Effector CD4-positive, alpha-beta T cell (primary cell): ENCODE data around the gene LRRC2.
A peak's percentile ranks its signal among the peaks of the same experiment; 100 is the strongest.
"Not testable (repeated sequence)": the region's sequence is repeated elsewhere in the genome, so short reads cannot be mapped to it uniquely, and the experiment has no call there.

Experiments
- DNase-seq: peaks from one replicate; pipeline ENCODE4 v3.0.0-alpha.2; 2020

LRRC2 gene

DNA sequence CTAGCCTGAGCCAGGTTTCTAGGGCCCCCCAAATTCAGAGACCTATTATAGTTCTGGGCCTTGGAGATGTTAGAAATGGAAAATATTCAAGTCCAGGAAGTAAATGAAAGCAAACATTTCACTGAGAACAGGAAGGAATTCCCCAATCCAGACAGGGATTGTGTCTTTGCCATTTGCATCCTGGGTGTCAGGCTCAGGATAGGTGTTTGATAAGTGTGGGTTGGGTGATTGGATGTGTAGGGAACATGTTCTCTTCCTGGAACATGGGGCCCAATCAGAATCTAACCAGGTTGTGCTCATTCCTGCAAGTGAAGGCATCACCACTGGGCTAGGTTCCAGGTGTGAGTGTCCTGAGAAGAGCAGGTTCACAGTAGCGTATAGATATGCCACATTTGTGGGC, 14.6 kb upstream of the LRRC2 start:
- DNase-seq: no peak

DNA sequence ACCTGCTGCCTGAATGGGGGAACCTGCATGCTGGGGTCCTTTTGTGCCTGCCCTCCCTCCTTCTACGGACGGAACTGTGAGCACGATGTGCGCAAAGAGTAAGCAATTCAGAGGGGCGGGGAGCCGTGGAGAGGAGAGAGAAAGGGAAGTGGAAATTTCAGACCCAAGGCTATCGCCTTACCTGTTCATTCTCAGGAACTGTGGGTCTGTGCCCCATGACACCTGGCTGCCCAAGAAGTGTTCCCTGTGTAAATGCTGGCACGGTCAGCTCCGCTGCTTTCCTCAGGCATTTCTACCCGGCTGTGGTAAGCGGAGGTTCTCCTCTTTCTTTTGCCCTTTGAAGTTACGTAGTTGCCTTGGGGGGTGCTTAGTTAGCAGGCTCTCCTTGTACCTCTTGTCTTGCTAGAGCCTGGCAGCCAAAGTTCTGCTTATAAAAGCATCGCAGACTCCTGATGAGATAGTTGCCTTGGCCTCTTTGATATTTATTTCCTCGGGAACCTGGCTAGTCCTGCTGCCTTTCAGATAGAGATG, 13.7 kb upstream of the LRRC2 start:
- DNase-seq: no peak

DNA sequence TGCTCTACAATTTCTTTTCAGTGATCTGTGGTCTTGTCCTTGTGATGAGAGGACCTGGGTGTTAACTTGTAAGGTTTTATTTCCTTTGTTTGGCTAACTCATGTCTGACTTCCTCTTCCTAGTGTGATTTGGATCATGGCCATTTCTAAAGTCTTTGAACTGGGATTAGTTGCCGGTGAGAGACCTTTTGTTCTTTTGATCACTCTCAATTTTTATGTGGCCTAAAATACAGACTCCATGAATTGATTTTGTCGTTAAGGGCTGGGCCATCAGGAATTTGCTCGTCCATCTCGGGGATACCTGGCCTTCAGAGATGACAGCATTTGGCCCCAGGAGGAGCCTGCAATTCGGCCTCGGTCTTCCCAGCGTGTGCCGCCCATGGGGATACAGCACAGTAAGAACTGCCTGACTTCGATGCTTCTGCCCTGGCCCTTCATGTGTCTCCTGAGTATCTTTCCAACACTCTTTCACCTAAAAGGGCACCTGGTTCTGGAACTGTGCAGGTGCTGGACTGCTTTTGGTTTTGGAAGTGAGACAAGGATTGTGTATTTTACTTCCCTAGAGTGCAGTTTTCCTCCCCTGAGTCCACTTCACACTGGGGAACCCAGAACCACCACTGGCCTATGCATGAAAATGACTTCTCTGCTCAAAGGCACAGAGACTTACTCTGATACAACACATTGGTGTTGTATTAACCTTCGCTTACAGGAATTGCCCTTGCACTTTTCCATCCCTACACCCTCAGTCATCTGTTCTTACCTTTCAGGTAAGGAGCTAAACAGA, 13.1 kb upstream of the LRRC2 start:
- no peak for DNase-seq

DNA sequence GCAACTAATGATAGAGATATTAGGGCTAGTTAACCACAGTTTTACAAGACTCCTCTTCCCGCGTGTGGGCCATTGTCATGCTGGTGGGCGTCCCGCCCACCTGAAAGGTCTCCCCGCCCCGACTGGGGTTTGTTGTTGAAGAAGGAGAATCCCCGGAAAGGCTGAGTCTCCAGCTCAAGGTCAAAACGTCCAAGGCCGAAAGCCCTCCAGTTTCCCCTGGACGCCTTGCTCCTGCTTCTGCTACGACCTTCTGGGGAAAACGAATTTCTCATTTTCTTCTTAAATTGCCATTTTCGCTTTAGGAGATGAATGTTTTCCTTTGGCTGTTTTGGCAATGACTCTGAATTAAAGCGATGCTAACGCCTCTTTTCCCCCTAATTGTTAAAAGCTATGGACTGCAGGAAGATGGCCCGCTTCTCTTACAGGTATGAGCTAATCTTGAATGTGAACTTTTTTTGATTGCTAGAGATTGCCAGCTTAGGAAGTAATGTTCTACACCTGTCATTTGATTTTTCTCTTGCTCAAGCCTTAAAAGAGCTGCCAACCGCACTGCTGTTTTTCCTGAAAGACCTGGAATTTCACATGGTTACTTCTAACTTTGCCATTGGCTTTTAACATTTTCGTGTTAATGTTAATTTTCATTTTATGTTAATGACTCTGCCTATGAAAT, 11.6 kb upstream of the LRRC2 start:
- DNase-seq: not testable (repeated sequence)

DNA sequence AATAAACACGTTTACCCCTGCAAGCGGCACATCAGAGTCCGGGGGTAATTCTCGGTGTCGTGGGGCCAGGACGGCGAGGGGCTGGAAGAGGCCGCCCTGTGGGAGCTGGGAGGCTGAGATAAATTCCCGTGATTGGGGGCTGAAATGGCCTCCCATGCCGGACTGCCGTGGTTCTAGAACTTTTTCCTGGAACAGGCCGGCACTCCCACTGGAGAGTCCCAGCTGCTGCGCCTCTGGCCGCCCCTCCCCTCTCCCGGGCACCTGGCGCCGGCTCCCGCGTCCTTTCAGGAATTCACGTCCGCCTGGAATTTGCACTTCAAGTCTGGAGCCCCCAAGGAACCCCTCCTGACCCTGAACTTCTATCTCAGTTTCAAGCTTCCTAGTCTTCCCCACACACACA, 10.8 kb upstream of the LRRC2 start:
- no peak for DNase-seq

DNA sequence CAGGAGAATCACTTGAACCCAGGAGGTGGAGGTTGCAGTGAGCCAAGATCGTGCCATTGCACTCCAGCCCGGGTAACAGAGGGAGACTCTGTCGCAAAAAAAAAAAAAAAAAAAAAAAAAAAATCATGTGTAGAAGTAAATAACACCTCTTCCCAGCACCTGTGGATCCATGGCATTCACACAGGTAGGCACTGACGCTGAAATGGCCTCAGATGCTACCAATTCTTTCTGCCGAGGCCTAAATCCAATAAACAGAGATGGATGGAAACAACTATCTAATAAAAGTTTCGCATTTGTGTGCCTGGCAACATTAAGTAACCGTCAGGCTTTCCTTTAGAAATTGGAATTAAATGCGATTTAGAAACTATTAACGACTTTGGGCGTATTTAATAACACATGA, 10.3 kb upstream of the LRRC2 start:
- DNase-seq: no peak

DNA sequence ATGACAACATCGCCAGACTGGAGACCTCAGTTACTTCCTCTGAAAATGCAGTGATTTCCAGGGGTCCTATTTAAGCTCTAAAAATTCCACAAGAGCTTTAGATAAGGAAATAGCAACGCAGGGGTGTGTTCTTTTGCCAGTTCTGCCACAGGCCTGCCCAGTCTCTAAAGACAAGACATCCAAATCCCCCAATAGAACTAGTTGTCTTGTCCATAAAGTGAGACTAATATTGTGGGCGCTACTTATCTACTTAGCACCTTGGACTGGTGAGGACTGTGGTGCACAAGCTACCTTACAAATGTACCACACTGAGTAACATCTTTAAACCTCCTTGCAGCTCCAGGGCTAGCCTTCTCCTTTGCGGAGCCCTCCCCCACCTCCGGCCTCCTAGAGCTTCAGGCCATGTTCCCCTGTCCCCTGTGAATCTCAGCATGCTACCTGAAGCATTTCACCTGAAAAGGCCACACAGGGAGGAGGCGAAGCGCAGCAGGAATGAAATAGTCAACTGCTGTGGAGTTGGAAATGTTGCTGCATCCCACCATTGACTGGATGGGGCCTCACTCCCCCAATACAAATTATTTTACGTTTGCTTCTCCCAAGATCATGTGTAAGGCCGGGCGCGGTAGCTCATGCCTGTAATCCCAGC, 9.6 kb upstream of the LRRC2 start:
- DNase-seq: no peak

DNA sequence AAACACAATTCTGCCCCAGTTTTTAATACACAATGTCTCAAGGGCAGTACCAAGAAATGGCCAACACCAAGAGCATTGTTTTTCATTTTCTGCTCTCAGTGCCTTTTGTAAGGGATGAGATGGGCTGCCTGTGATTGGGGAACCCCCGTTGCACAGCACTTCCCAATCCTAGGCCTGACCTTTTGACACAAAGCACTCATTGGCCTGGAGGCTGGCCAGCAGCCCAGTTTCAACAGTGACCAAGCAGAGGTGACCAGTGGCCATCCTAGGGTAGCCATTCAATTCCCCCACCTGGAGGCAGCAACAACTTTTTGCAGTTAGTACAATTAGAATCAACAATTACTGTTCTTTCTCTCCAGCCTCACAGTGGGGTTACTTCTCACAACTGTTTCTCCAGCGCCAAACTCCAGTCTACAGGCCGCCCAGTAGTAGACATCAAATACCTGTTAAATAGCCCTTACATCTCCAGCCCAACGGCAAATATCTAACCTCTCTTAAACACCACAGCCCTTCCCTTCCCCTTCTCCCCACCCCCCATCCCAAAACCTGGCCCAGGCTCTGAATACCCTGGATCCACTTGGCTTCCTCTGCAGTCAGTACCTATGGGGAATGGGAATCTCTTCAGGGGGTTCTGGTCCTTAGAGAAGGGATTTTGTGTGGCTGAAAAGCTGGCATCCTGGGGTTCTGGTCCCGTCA, 8.9 kb upstream of the LRRC2 start:
- DNase-seq: no peak

DNA sequence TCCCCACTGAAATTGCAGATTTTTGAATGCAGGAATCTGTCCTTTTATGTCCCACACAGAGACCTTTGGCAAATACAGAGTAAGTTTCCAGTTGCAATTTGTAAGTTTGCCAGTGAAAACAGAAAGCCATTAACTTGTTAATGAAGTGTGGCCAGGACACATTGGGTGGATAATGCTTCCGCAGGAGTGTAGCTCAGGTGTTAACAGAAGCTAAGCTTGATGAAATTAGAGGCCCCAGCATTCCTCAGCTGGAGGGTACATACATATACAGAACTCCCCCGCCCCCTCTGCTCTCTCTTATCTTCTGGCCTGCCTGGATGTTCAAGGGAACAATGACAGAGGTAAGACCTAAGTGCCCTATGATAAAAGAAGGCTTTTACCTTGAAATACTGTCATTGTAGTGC, 8.1 kb upstream of the LRRC2 start:
- DNase-seq: no peak

DNA sequence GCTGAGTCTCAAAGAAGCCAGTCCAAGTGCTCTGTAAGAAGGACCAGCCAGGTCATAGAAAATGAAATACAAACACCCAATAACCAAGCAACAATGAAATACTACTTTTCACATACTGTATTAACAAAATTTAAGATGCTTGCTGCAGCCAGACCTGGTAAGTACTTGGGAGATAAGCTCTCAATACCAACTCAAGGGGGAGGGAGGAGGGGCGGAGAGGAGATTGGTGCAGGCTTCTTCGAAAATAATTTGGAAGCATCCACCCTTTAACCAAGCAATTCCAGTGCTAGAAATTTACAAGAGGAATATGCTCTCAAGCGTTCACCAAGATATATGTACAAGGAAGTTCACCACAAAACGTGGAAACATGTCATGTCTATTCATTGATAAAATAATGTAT, 7.6 kb upstream of the LRRC2 start:
- no peak for DNase-seq

DNA sequence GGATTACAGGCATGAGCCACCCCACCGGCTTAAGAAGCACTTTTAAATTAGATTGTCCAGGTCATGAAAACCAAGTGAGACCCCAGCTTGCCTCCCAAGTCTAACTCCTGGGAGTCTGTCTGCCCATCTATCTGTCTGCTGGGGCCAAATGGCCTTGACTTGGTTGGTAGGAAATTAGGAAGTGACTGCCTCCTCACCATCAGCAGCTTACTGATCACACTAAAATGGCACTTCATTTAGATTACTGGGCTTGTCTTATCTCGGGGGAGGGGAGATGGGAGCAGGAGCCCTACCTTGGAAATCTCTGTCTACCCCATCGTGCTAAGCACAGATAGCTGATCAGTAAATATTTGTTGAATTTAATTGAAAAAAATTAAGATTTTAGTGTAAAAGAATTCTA, 5.6 kb upstream of the LRRC2 start:
- DNase-seq: no peak

DNA sequence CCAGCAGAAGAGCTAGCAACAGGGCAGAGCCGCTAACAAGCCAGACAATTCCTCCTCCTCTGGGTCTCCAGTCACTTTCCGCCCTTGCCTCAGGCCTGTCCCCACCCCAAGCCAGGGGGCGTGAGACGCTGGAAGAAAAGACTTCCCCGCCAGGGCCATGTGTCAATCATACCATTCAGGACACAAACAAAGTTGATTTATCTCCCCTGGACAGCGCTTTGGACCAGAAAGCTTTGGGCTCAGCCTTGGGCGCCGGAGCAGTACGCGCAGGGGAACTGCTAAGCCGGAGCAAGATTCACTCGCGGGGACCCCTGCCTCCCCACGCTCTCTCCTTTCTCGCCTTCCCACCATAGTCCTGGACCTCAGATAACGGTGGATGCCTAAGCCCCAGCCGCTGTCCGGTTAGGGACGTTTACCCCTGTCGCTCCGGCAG, 479 bp downstream of the LRRC2 start:
- no peak for DNase-seq

DNA sequence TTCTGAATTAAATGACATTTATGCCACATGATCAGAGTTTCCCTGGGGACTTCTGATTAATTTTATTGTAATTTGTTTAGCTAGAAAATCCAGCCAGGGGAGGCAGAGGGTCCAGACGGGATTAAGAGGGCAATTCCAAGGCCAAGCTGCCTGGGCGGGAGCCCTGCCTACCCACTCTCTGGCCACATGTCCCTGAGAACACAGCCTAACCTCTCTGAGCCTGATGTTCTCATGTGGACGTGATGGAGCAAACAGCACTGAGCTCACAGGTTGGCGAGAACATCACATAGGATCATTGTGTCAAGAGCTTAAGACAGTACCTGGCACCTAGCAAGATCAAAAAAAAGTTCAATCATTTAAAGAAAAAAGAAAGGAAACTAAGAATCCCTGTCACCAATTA, 1.0 kb downstream of the LRRC2 start:
- no peak for DNase-seq

DNA sequence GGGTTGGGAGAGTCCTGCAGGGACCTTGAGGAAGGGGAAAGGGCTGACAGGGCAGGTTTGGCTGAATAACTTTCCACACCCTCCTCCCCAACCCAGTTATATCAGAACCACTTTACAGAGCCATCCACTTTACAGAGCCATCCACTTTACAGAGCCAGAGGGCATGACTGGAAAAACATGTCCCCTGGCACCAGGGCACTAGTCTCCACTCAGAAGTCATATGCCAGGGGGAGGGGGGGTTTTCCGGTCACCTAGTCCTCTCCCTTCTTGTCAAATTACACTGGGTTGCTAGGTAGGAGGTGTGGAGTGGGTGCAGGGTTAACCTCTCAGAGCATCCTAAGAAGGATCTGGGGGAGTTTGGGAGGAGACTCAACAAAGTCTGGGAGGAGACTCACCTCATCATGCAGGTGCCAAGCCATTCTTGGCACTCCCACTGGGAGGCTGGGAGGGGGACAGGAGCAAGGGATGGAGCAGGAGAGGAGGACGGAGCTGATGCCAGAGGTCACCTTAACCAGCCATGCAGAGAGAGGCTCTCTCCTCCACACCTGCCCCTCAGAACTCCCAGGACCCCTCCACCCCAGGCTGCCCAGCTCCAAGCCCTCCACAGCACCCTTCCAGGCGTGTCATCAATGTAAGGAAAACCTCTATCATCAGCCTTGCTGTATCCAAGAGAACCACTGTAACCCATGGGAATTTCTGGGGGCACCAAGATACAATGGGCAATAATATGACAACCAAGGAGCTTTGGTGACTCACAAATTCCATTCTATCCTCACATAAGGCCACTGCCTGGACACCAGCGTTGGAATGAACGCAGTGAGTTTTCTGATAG, 1.7 kb downstream of the LRRC2 start:
- no peak for DNase-seq

DNA sequence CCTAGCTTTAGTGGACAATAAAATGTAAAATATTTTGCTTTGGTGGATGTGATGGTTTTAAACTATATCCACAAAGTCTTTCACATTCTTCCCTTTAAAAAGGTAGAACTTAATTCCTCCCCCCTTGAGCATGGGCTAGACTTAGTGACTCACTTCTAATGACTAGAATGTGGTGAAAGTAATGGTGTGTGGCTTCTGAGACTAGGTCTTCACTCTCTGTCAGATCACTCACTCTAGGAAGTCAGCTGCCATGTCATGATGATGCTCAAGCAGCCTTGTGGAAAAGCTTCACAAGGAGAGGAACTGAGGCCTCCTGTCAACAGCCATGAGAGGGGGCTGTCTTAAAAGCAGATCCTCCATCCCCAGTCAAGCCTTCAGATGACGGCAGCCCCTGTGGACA, 4.2 kb downstream of the LRRC2 start:
- no peak for DNase-seq

DNA sequence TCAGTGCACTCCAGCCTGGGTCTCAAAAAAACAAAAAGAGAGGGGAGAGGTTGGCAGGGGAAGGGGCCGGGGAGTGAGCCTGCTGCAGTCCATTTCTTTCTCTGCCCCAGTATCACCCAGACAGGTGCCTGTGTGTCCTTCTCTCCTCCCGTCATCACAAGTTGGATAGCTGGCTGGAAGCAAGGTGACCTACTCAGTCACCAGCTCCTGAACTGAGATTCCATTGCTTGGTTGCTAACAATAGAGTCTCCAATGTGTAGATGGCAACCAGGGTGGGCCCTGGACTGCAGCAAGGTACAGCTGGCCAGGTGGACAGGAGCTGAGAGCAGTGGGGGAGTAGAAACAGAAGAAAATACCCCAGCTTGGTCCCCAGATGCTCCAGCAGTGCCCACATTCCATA, 4.6 kb downstream of the LRRC2 start:
- no peak for DNase-seq

DNA sequence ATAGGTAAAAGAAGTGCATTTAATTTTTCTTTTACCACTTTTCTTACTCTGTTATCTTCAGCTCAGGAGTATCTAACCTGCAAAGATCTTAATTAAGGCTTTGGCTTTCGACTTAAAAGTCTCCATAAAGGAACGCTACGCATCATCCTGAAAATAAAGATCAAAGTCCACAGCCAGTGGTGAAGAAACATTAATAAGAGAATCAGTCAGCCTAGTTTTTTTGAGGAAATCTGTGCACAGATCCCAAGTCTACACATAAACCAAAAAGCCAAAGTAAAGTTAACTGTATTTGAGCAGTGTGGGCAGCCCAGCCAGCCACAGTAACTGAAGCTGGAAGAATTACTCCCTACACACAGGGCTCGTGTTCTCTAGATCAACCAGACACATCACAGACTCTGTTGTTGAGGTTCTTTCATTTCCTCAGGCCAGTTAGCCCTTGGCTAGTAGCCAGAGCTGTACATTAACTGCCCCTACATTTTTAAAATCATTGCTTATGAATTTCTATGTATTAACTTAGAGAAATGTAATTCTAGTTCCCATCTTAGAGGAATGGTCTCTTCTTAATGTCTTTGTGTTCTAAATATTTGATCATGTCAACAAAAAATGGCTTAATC, 6.9 kb downstream of the LRRC2 start:
- no peak for DNase-seq

DNA sequence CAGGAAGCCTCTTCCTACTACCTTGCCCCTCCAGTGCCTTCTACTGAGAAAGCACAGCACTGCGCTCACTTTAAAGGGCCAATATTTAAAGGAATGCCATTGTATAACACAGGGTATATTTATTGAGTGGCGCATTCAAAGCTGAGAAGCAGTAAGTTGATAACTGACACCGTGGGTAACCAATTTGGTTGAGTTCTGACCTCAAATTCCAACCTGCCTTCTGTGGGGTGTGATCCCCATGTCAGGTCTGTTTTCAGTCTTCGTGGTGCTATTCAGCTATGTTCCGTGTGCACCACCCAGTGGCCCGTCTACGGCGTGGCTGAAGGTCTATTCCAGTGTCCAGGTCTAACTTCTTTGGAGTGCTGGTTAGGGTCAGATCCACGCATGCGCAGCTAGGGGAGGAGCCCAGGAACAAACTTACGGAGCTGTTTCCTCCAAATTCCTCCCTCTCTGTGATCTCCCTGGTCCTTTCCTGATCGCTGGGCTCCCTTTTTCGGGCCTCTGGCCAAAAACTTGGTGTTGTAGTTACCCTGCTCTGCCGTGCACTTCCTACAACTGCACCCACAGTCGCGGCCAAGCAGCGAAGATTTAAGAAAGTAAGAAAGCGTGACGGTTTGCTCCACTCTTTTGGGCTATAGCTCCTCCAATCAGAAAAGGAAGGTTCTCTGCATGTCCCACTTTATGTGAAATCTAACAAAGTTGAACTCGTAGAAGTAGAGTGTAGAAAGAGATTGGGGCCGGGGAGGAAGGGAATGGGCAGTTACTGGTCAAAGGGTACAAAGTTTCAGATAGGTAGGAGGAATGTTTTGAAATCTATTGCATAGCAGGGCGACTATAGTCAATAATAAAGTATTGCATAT, 7.7 kb downstream of the LRRC2 start:
- peak; percentile 60 for DNase-seq

DNA sequence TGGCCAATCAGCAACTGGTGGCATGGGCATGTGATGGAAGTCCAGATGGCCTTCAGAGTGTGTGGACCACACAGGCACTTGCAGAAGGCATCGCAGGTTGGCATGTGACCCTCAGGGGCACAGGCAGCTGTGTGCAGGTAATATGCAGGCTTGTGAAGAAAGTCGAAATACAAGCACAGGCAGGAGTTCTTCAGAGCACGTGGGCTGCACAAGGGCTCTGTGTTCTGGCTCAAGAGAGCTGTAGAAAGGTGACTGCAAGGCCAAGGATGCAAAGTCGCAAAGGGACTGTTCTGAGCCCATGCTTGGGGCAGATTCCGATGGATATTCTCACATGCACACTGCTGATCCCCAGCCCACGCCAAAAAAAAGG, 8.3 kb downstream of the LRRC2 start:
- no peak for DNase-seq

DNA sequence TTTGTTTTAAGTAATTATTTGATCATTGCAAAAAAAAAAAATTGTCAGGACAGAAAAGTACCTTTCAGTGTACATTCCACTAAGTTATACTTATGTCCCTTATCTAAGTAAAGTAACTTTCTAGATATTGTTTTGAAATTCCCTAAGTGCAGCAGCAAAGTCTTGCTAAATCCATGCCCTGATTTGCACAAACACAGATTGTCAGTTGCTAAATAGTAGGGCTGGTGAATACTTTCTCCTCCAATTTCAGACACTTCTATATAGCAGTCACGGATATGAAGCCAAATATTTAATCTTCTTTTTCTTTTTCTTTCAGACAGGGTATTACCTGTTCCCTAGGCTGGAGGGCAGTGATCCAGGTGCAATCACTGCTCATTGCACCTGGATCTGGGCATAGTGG, 12.9 kb downstream of the LRRC2 start:
- DNase-seq: no peak

DNA sequence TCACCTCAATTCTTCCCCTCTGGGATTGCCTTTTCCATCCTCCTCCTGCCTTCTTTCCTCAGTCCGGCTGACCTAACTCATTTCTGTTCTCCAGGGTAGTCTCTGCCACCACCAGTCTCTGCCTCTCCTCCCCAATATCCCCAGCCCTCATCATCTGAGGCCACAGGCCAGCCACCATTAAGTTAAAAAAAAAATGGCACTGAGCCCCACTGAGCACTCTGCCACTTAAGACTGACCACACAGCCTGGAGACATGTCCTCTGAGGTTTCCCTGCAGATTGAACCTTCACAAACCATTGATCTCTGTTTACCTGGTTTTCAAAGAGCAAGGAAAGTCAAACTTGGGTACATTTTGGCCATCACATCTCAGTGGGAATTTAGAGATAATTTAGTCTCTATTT, 13.6 kb downstream of the LRRC2 start:
- DNase-seq: no peak
